NCI-H2227 treated with DMSO at 0.1 percent for 48 hours (cell line): Measurements from ENCODE around the gene IZUMO1R.
"Not testable (repeated sequence)": the region's sequence is repeated elsewhere in the genome, so short reads cannot be mapped to it uniquely, and the experiment has no call there.

Experiments used
- DNase-seq: peaks from one replicate; lab custom pipeline; 2025; lab: John Stamatoyannopoulos, UW

IZUMO1R gene

GRCh38 chr11:94326947-94327346 lies 22.6 kb downstream of the IZUMO1R start:
- no peak for DNase-seq

- no peak for DNase-seq
Measured at GRCh38 chr11:94328587-94329080, 24.3 kb downstream of the IZUMO1R start.

GRCh38 chr11:94329501-94329900 lies 25.1 kb downstream of the IZUMO1R start:
- no peak for DNase-seq

- DNase-seq: no peak
Measured at GRCh38 chr11:94330789-94331188, 26.4 kb downstream of the IZUMO1R start.

GRCh38 chr11:94332814-94333213 lies 28.4 kb downstream of the IZUMO1R start:
- DNase-seq: no peak

GRCh38 chr11:94336033-94336432 lies 31.7 kb downstream of the IZUMO1R start:
- DNase-seq: no peak

- no peak for DNase-seq
Measured at GRCh38 chr11:94338651-94339050, 34.3 kb downstream of the IZUMO1R start.

GRCh38 chr11:94342250-94342649 lies 37.9 kb downstream of the IZUMO1R start:
- no peak for DNase-seq

GRCh38 chr11:94343495-94343894 lies 39.1 kb downstream of the IZUMO1R start:
- DNase-seq: no peak

- DNase-seq: not testable (repeated sequence)
Measured at GRCh38 chr11:94346311-94346710, 41.9 kb downstream of the IZUMO1R start.

- DNase-seq: not testable (repeated sequence)
Measured at GRCh38 chr11:94350850-94351563, 46.6 kb downstream of the IZUMO1R start.
